ENCODE results near the gene UGT1A8.

GRCh38 chr2:233620204-233620603 is 2.8 kb downstream of the UGT1A8 start:
- no peak for TF ChIP-seq POLR2A (IDR thresholded peaks at IDR 0.05; ENCODE audit: low read depth)
- TF ChIP-seq CTCF (IDR thresholded peaks at IDR 0.05) = no peak
- TF ChIP-seq POLR2AphosphoS5 (IDR thresholded peaks at IDR 0.05) = no peak
- no peak for TF ChIP-seq EP300 (IDR thresholded peaks at IDR 0.05)

All from esophagus muscularis mucosa (tissue), 4 donors.